Activated CD8-positive, alpha-beta memory T cell treated with anti-CD3 and anti-CD28 coated beads, Interleukin-2, amount 50 U/mL, for 24 hours (primary cell): ENCODE measurements around the gene C4orf50.

Experiments used
- DNase-seq: peaks from one replicate; pipeline ENCODE4 v3.0.0-alpha.2; 2020; ENCODE audit errors: extremely low read depth

C4orf50 gene

DNA sequence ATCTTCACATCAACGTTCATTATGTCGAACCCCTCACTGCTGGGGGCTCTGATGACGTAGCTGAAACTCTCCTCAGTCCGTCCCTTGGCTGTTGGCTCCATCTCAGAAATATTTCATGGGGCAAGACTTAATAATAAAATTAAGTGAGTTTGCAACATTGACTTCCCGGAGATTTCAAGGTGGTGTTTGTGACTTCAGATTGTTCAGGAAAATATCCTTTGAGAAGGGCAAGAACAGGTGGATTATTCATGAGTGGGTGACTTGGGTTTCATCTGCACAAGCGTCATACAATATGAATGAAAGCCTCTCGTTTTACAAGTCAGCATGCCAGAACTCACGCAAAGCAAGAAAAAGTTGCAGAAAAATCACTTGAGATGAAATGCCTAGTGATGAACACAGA lies at the start of gene C4orf50:
Gene C4orf50 (minus strand): TSS at position 101 of the 400 bp plus-strand sequence.
- no peak for DNase-seq

DNA sequence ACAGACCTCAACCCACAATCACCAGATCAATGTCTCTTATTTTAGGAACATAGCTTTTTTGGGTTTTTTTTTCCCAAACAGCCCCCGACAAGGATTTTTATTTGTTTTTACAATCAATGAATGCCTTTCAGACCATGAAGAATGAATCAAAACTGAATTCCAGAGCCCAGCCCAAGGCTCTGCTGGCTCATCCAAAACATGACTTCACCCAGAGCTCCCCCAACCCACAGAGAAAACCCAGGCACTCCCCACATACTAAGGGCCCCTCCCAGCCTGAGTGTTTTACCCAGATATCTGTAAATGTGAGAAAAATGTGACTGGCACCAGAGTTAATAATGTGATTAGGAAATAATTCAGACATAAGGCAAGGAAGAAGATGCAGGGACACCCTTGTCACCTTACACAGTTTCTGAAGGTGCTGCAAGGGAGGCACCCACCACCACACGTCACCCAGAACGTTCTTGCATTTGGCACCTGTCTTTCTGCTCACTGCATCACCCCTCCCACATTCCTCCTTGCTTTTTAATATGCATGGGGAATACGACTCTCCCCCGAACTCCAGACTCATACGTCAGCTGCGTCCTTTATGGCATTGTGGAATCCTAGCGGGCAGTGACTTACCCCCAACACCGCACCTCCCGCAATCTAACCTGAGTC lies 47.8 kb upstream of the C4orf50 start:
- no peak for DNase-seq

DNA sequence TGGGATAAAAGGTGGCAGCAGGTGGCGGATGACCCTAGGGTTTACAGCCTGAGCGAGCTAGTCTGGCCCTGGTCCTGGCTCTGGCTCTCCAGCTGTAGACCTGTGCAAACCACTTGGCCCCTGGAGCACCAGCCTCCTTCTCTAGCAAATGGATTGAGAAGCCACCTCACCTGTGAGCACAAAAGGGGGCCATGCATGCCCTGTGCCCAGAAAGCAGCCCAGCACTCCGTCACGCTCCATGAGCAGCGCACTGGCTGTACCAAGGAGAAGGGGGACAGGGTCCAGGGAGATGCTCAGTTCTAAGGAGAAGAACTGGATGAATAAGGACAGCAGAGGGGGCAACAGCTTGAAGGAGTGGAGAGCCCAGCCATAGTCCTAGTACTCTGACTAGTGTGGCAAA lies 46.9 kb upstream of the C4orf50 start:
- no peak for DNase-seq

DNA sequence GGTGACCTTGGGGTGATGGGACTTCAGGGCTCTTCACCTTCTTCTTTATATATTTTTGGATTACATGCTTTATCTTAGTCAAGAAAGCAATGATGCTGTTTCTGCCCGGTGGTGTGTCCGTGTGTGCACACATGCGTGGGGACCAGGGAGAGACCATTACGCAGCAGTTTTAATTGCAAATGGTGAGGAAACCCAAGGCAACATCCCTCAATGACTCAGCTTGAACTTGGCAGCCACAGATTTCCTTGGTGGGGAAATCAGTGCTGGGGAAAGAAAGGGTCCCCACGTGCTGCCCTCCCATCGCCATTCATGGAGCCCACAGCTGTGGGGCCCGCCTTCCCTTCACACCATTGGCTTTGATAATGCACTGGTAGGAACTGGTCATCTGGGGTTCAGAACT lies 46.2 kb upstream of the C4orf50 start:
- no peak for DNase-seq

DNA sequence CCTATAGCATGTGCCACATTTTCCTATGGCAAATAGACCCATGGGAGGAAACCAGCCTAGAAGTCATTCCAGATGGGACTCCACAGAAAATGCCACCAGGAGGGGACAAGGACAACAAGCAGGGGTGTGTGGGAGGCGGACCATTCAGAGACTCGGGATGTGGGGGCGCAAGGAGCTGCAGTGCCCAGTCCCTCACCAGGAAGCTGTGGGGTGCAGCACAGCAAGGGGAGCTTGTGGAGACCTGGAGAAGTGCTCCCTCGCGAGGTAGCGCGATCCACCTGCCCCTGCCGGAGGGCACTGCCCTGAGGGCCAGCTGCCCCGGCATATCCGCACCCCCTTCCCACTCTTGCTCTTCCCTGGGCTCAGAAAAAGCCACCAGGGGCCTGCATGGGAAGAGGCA lies 45.5 kb upstream of the C4orf50 start:
- no peak for DNase-seq

DNA sequence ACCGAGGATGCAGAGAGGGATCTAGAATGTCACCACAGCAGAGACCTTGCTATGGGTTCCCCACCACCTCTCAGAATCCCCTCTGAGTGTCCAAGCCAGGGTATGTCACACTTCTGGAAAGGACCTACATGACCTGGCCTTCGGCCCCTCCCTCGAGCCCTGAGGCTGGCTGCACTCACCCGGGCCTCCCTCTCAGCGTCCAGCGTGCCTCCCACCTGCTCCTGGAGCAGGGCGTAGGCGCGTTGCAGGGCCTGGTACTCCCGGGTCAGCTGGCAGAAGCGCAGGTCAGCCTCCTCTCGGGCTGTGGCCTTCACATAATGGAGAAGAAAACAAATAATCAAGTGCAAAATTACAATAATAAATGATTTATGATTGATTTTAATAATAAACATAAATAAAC lies 43.9 kb upstream of the C4orf50 start:
- no peak for DNase-seq

DNA sequence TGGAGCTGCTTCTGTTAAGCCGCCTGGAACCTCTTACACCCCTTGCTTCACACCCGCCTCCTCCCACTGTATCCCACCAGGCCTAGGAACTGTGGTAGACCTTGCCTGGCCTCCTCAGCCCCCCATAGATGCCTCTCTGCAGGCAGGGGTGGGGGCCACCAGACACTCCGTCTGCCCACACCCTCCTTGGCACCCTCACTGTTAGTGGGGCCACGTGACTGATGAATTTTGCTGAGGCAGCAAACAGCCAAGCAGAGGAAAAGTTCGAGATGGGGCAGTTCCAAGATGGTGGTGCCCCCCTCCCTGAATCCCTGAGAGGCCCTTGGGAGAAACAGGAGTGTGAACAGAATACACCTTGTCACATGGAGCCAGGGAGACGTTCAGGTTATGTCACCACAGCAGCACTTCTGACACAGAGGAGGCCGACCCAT lies 41.2 kb upstream of the C4orf50 start:
- no peak for DNase-seq

DNA sequence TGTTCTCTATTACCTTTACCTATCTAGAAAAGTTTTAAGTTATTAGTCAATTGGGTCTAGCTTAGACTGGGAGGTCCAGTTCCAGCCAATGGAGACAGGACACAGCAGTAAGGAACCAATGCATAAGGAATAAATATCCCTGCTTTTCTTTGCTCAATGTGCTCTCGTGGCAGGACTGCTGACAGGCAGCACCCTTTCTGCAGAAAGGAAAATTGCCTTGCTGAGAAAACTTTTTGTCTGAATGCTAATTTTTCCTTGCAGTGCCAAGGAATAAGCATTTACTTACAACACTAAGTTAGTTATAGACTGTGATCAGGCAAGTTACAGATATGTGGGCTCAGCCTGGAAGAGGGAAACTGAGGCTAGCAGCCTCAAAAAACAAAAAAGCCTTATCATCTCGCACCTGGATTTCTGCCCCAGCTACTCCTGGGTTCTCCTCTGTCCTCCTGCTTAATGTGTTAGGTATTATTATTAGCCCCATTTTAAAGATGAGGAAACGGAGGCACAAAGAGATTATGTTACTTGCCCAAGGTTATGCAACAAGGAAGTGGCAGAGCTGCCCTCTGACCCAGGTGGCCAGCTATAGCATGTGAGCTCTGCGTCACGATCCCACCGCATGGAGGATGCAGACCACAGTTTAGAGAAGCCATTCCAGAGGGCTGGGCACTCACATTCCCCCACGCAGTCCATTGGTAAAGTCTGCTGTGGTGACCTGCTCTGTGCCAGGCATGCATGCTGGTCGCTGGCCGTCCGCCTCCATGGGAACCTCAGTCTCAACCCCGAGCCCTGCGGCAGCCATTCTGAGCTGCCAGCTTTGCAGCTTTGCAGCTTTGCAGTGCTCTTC lies 40.5 kb upstream of the C4orf50 start:
- DNase-seq: no peak

DNA sequence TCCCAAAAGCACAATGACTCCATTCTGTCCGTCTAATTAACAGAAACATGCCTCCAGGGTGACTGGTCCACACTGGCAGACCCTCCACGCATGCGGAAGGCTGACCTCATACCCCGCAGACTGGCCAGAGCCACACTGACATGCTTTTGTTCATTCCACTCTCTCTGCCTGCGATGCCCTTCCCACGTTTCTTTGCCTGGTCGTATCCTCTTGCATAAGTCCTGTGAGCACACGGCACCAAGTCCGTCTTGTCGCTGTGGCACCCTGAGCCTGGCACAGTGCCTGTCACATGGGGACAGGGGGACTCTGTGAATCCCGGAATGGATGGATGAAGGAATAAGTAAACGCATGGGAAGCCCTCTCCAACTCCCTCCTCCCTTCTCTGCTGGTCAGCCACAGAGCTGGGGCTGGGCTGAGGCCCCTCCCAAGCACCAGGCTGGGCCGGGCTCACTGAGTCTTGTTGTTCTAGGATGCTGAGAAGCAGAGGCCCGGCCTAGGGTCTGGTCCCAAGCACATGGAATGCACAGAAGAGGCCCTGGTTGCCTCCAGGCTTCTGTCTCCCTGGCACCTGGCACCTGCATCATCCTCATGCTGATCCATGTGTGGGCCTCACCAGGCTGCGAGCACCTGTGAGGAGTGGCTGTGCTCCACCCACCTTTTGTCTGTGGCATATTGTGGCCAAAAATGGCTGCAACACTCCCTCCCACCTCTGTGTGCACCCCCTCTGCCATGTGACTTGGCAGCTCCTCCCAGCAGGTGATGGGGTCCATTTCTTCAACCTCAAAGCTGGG lies 38.9 kb upstream of the C4orf50 start:
- no peak for DNase-seq

DNA sequence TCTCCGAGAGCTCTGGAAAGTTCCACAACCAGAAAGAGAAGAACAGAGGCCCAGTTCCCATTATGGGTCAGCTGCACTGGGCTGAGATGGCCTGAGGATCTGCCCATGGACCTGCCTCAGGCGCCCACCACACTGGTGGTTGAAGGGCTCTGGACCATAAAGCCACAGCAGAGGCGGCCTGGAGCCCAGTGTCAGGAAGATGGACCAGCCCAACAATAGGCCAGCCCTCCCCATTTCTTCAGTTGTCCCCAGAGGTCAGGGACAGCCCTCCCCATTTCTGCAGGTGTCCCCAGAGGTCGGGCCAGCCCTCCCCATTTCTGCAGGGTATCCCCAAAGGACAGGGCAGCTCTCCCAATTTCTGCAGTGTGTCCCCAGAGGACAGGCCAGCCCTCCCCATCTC lies 37.2 kb upstream of the C4orf50 start:
- DNase-seq: no peak

DNA sequence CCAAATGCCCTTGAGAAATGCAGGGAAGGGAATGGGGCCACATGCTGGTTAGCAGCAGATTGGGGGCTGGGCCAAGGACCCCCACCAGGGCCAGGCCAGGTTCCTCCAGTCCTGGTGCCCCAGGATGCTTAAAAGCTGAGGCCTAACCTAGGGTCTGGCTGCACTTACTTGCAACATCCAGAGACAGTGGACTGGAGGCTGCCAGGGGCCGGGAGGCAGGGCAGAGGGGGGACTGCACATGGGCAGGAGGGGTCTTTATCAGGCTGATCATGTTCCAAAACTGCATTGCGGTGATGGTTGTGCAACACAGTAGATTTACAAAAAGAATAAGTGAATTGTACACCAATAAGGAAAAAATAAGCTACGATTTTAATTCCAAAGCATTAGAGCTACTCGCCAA lies 36.8 kb upstream of the C4orf50 start:
- no peak for DNase-seq

DNA sequence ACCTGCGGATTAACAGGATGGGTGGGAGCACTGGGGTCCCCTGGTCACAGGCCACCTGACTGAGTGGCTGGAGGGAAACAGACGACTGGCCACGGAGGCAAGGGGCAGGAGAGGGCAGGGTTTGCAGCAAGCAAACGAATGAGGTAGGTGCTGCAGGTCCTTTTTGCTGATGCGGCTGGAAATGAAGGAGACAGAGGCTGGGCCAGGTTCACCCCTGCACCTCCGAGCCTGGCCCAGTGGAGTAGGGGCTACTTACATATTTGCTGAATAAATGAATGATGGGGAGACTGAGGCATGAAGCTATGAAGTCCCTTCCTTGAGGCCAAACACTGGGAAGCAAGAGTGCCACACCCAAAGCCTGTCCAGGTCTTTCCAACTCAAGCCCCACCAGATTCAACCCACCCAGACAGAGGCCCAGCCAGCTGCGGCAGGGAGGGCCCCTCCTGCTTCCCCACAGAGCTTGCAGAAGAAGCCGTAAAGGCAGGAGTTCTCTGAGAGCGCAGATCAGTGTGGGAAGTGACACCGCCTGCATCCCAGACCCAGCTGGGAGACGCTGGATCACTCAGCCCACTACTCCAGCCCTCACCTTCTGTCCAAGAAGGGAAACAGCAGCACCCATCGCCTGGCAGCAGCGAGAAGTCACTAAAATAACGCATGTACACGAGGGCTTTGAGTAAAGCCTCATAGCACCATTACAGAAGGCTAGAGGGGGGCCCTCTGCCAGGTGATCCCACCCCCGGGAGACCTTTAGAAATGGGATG lies 36.1 kb upstream of the C4orf50 start:
- DNase-seq: no peak

DNA sequence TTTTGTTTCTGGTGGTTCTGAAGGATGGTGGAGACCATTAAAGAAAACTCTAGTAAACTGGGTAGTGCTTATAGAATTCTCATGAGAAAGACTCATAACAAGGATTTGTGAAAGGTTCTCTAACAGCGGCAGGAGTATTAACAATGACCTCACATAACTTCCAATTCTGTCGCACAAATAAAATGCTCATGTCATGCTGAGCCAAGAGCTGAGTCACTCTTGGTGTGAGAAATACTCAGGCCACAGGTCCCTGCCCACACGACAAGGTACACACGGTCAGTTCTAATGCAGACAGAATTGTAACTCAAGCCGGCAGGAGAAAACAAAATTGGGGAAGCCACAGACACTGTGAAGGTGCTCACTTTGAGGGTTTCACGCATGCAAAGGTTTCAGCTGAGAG lies 34.4 kb upstream of the C4orf50 start:
- DNase-seq: no peak

DNA sequence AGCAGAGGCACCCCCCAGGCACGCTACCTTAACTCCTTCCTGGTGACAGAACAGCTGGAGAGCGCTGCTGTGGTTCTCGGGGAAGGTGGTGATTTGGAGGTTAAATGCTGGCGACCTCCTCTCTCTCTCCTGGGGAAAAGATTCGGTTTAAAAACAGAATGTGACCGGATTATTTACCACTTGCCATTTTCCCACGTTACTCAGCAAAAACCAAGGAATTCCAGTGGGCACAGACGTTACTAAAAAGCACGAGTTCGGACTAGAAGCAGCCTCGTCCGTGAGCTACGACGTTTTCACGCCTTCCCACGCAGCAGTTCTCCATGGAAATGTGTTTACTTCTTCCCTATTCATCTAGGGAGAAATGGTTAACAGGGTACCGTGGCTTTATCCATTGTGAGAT lies 32.3 kb upstream of the C4orf50 start:
- DNase-seq: no peak

DNA sequence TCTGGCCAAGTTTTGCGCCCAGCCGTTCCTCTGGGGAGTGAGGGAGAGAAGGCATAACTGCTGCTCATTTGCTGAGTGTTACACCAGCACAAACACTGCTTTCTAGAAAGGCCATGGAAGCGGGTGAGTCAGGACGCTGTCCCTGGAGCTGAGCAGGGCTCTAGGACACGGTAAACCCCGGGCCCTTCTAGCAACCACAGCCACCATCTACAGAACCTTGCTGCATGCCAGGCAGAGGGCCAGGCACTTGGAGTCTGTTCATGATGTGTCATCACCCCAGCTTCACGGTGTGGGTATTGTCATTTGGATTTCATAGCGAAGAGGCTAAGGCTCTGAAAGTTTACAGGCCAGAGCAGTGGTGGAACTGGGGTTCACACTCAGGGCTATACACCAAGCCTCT lies 31.8 kb upstream of the C4orf50 start:
- no peak for DNase-seq

DNA sequence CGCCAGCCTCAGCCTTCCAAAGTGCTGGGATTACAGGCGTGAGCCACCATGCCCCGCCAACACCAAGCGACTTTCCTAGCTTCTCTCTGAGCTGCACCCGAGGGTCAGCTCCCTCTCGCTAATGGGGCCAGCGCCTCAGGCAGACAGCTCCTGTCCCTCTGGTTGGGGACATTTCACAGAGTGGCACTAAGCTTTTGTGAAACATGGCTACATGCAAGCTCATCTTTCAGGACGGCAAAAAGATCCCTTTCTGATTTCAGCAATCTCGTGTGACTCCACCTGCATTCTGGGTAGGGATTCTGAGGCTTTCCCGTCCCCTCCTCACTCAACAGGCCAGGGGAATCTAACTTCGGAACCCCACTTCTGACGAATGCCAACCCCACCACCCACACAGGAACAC lies 31.0 kb upstream of the C4orf50 start:
- no peak for DNase-seq

DNA sequence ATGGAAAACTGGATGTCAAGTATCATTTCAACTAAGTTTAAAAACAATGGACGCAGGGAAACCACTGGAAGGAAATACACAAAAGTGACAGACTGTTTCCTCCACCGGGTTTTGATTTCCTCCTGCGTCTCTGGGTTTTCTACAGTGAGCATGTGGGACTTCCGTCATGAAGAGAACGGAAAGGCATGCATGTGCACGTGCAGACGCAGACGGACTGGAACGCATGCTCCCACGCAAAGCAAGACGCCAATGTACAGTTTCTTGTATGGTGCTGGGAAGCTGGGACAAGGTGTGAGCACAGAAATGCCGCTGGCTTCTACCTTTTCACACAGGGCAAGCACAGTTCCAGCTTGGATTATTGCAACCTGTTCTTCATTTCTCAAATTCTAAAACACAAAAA lies 30.3 kb upstream of the C4orf50 start:
- no peak for DNase-seq

DNA sequence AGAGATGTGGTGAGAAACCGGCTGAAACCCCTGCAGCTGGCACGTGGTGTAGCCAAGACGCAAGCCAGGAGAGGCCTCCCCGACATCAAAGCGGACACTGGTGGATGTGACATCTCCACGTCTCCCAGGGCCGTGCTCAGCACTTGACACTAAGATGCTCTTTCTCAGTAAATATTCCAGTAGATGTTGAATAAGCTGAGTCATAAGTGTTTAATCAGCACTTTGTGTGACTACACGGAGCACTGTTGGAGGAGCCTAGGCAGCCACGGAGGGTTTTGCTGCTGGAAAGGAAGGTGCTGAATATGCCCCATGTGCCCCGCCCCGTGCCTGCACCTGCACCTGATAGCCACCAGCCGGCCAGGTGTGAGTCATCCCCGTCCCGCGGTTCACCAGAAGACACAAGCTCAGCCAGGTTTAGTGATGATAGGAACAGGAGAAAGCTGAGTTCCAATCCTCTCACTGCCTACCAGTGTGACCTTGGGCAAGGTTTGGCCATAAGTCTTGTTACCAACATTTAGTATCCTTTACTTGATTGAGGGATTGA lies 29.0 kb upstream of the C4orf50 start:
- no peak for DNase-seq

DNA sequence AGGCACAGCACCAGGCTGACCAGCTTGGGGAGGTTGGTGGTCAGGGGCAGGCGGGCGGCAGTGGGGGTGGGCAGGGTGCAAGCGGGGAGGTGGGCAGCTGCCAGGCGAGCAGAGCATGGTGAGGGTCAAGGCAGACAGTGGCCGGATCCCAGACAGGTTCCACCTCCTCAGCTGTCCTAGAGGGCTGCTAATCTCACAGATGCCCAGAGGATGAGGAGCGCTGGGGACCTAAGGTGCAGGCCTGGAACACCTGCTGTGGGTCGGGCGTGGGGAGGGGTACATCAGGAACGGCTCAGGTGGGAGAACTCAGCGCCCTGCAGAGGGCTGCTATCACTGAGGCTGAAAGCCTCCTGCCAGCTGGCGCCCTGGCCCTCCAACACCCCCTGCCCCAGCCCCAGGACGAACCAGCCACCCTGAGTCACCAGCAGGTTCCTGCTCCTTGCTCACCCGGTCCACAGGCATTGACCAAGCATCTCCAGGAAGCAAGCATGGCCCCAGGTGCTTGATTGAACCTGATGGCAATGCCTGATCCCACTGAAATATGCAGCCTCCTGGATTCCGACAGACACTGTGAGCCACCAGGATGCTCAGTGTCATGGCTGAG lies 28.4 kb upstream of the C4orf50 start:
- no peak for DNase-seq

DNA sequence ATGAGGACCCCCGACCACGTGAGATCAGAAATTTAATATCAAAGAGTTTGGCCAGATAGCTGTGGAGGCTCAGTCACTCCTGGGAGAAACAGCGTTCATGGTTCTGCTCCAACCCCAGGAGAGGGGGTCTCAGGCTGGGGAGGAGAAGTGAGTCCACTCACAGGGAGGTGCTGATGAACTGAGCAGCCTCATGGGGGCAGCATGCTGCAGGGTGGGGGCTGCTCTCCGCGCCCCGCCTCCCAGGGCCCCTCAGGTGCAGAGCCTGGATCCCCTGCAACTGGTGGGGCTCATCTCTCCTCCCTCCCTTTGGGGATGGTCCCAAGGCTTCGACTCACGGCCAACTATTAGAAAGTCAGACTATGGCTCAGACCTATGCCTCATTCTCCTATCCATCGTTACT lies 26.6 kb upstream of the C4orf50 start:
- DNase-seq: no peak

DNA sequence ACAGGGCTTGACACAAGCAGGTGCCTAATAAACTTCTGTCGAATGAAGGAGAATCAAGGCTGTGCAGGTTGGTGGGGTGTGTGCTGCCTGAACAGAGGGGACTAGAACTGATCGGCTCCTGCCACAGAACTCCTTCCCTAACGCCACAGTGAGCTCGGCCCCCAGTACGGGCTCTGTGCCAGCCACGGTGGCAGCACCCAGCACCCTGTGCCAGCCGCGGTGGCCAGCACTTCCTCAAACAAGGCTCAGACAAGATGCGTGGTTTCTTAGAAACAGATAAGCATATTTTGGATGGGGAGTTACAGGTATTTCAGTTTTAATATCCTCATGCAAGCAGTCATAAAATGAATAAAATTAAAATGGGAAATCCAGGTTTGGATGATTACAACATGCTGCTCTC lies 26.0 kb upstream of the C4orf50 start:
- no peak for DNase-seq
